MM.1S (cell line): ENCODE measurements around the gene CLTB.

ENCODE experiments used
- DNase-seq: peaks from one replicate; pipeline ENCODE4 v3.0.0-alpha.2; 2015
- H2AFZ ChIP-seq: fragments of 300-600 bp; sonication (generic); 2 replicates; pipeline ENCODE4 v1.6.0; 2016; ENCODE audit warnings: antibody characterized with exemption, low read length
- H3F3A ChIP-seq: fragments of 300-600 bp; sonication (generic); 2 replicates; pipeline ENCODE4 v1.6.1; 2016; ENCODE audit warnings: mild to moderate bottlenecking, antibody characterized with exemption, low read length, moderate library complexity, mixed read lengths; ENCODE audit not compliant: insufficient read depth
- H3K27ac ChIP-seq: fragments of 300-600 bp; sonication (generic); 2 replicates; pipeline ENCODE4 v1.5.1; 2016; ENCODE audit warnings: mild to moderate bottlenecking, low read length
- H3K27me3 ChIP-seq: fragments of 300-600 bp; sonication (generic); replicated peaks from 2 replicates; pipeline ENCODE4 v1.6.0; 2016; ENCODE audit warnings: low read length; ENCODE audit not compliant: insufficient read depth
- H3K36me3 ChIP-seq: fragments of 300-600 bp; sonication (generic); replicated peaks from 2 replicates; pipeline ENCODE4 v1.6.1; 2016; ENCODE audit warnings: mild to moderate bottlenecking, low read length, mixed read lengths; ENCODE audit not compliant: insufficient read depth
- H3K4me1 ChIP-seq: fragments of 300-600 bp; sonication (generic); 2 replicates; pipeline ENCODE4 v1.6.1; 2016; ENCODE audit warnings: low read length, mixed read lengths
- H3K4me2 ChIP-seq: fragments of 300-600 bp; sonication (generic); 2 replicates; pipeline ENCODE4 v1.6.0; 2016; ENCODE audit warnings: low read depth, low read length
- H3K4me3 ChIP-seq: fragments of 300-600 bp; sonication (generic); 2 replicates; pipeline ENCODE4 v1.5.1; 2016; ENCODE audit warnings: low read length, mixed read lengths
- H3K79me2 ChIP-seq: fragments of 300-600 bp; sonication (generic); 2 replicates; pipeline ENCODE4 v1.6.1; 2016; ENCODE audit warnings: mixed run types, low read length, mixed read lengths
- H3K9ac ChIP-seq: fragments of 300-600 bp; sonication (generic); 2 replicates; pipeline ENCODE4 v1.6.1; 2016; ENCODE audit warnings: low read length, mixed read lengths
- H3K9me2 ChIP-seq: fragments of 300-600 bp; sonication (generic); replicated peaks from 2 replicates; pipeline ENCODE4 v1.6.1; 2016; ENCODE audit warnings: mild to moderate bottlenecking, low read length, mixed read lengths; ENCODE audit not compliant: insufficient read depth
- H3K9me3 ChIP-seq: fragments of 300-600 bp; sonication (generic); replicated peaks from 2 replicates; pipeline ENCODE4 v1.6.1; 2016; ENCODE audit warnings: mild to moderate bottlenecking, low read length, mixed read lengths; ENCODE audit not compliant: insufficient read depth
- H4K20me1 ChIP-seq: fragments of 300-600 bp; sonication (generic); 2 replicates; pipeline ENCODE4 v1.6.1; 2016; ENCODE audit warnings: mild to moderate bottlenecking, low read length, moderate library complexity, mixed read lengths; ENCODE audit not compliant: insufficient read depth
- CTCF ChIP-seq: fragments of 300-600 bp; sonication (generic); IDR thresholded peaks from 2 replicates; pipeline ENCODE4 v1.5.1; 2016; ENCODE audit warnings: antibody characterized with exemption, low read length, mixed read lengths
- EZH2 ChIP-seq: fragments of 300-600 bp; sonication (generic); optimal IDR thresholded peaks from 2 replicates; pipeline ENCODE3; 2017; ENCODE audit warnings: low read depth, mild to moderate bottlenecking, antibody characterized with exemption, low read length, mixed read lengths
- EZH2phosphoT487 ChIP-seq: fragments of 300-600 bp; sonication (generic); IDR thresholded peaks from 2 replicates; pipeline ENCODE4 v1.6.1; 2018; ENCODE audit warnings: antibody characterized with exemption, low read length

The CLTB gene

GRCh38 chr5:176369934-176370711 is 46.2 kb downstream of the CLTB start:
- Histone ChIP-seq H3K27ac (no peak overlapping the region), H3K36me3 (no peaks in the 10 kb centered on the region)
- TF ChIP-seq CTCF (no peak), EZH2 (no peak), EZH2phosphoT487 (no peak)

GRCh38 chr5:176368726-176369125 is 47.6 kb downstream of the CLTB start:
- Histone ChIP-seq H2AFZ (no peak overlapping the region), H3K4me3 (no peak overlapping the region), H3K9ac (no peak overlapping the region), H3F3A (no peaks in the 10 kb centered on the region), H3K36me3 (no peaks in the 10 kb centered on the region), H3K27me3 (peaks cover 32% of the 10 kb centered on the region), H3K79me2 (no peaks in the 10 kb centered on the region), H3K4me1 (no peaks in the 10 kb centered on the region), H3K9me2 (no peaks in the 10 kb centered on the region), H4K20me1 (no peaks in the 10 kb centered on the region), H3K4me2 (no peak overlapping the region), H3K9me3 (no peaks in the 10 kb centered on the region), H3K27ac (no peak overlapping the region)
- DNase-seq = no peak
- TF ChIP-seq CTCF = no peak
- TF ChIP-seq EZH2 = no peak
- no peak for TF ChIP-seq EZH2phosphoT487

More at GRCh38 chr5:176369934-176370711, 46.2 kb downstream of the CLTB start:
- Histone ChIP-seq H3K4me3 (no peak overlapping the region), H3F3A (no peaks in the 10 kb centered on the region), H3K9me2 (no peaks in the 10 kb centered on the region), H3K4me2 (no peak overlapping the region), H3K4me1 (no peaks in the 10 kb centered on the region), H3K9me3 (no peaks in the 10 kb centered on the region), H2AFZ (no peak overlapping the region), H3K9ac (no peak overlapping the region), H3K27me3 (peaks cover 27% of the 10 kb centered on the region), H3K79me2 (no peaks in the 10 kb centered on the region), H4K20me1 (no peaks in the 10 kb centered on the region)
- DNase-seq = no peak

GRCh38 chr5:176366232-176366894 is 50.0 kb downstream of the CLTB start:
- Histone ChIP-seq H3K27me3 (peaks cover 32% of the 10 kb centered on the region), H3K9me3 (no peaks in the 10 kb centered on the region), H3K9ac (no peak overlapping the region), H3K4me3 (no peak overlapping the region), H3K27ac (no peak overlapping the region), H4K20me1 (no peaks in the 10 kb centered on the region), H2AFZ (no peak overlapping the region), H3K79me2 (peaks cover 2% of the 10 kb centered on the region), H3F3A (no peaks in the 10 kb centered on the region; the same call in 1 of the 2 replicates), H3K9me2 (no peaks in the 10 kb centered on the region), H3K4me1 (0 out of 2 replicates have a peak, but pooled peaks cover 5% of the 10 kb centered on the region), H3K36me3 (no peaks in the 10 kb centered on the region), H3K4me2 (no peak overlapping the region)
- DNase-seq = no peak
- no peak for TF ChIP-seq EZH2phosphoT487
- TF ChIP-seq CTCF = no peak
- no peak for TF ChIP-seq EZH2
